GM12874 (cell line): Measurements from ENCODE around the gene KRT27.

Experiments used
- CTCF ChIP-seq: IDR thresholded peaks from 2 replicates; pipeline ENCODE4 v1.5.1; 2011; ENCODE audit warnings: low read depth, mild to moderate bottlenecking, control low read depth, low read length, moderate library complexity; ENCODE audit not compliant: insufficient read depth

The KRT27 gene

GRCh38 chr17:40782450-40782849, at the start of gene KRT27:
Gene KRT27, minus strand, starts transcription at chr17:40782550. Its CDS starts 57 bp downstream, at chr17:40782493.
- TF ChIP-seq CTCF, result no peak

GRCh38 chr17:40830085-40830776, 47.9 kb upstream of the KRT27 start:
- no peak for TF ChIP-seq CTCF

GRCh38 chr17:40828454-40829044, 46.2 kb upstream of the KRT27 start:
- no peak for TF ChIP-seq CTCF

GRCh38 chr17:40827746-40828453, 45.5 kb upstream of the KRT27 start:
- no peak for TF ChIP-seq CTCF

GRCh38 chr17:40825599-40825998, 43.2 kb upstream of the KRT27 start:
- no peak for TF ChIP-seq CTCF

GRCh38 chr17:40824015-40824832, 41.9 kb upstream of the KRT27 start:
- TF ChIP-seq CTCF, result no peak

GRCh38 chr17:40822132-40822812, 39.9 kb upstream of the KRT27 start, which contains the start of gene KRT10:
Gene KRT10, minus strand, starts transcription at chr17:40822614. Its CDS starts 29 bp downstream, at chr17:40822585.
- TF ChIP-seq CTCF, result no peak
